Neural progenitor cell (in vitro differentiated cells): Measurements from ENCODE around the gene KISS1. TPM values are rescaled to one million over a fixed set of nuclear protein-coding genes. Genes with fewer than 3 reads are reported as not detected.

Source experiments
- DNase-seq: peaks from one replicate; pipeline ENCODE4 v3.0.0-alpha.2; 2016; ENCODE audit warnings: low spot score
- H2AFZ ChIP-seq: fragments of 200-600 bp; sonication (generic); replicated peaks from 2 replicates; pipeline ENCODE4 v1.6.1; 2016; ENCODE audit warnings: antibody characterized with exemption
- H3F3A ChIP-seq: fragments of 200-600 bp; sonication (generic); 2 replicates; pipeline ENCODE4 v1.6.1; 2016; ENCODE audit warnings: antibody characterized with exemption, low read depth
- H3K27ac ChIP-seq: fragments of 200-600 bp; sonication (generic); 2 replicates; pipeline ENCODE4 v1.5.1; 2016; ENCODE audit warnings: mild to moderate bottlenecking
- H3K27me3 ChIP-seq: fragments of 200-600 bp; sonication (generic); 2 replicates; pipeline ENCODE4 v1.6.1; 2016; ENCODE audit warnings: mild to moderate bottlenecking, moderate library complexity
- H3K36me3 ChIP-seq: fragments of 200-600 bp; sonication (generic); 2 replicates; pipeline ENCODE4 v1.5.1; 2016
- H3K4me1 ChIP-seq: fragments of 200-600 bp; sonication (generic); 2 replicates; pipeline ENCODE4 v1.6.1; 2016; ENCODE audit warnings: mixed run types
- H3K4me2 ChIP-seq: fragments of 200-600 bp; sonication (generic); 2 replicates; pipeline ENCODE4 v1.6.1; 2016
- H3K4me3 ChIP-seq: fragments of 200-600 bp; sonication (generic); 2 replicates; pipeline ENCODE4 v1.5.1; 2016
- H3K79me2 ChIP-seq: fragments of 200-600 bp; sonication (generic); 2 replicates; pipeline ENCODE4 v1.6.1; 2016; ENCODE audit warnings: low read depth
- H3K9ac ChIP-seq: fragments of 200-600 bp; sonication (generic); 2 replicates; pipeline ENCODE4 v1.6.1; 2016
- H3K9me3 ChIP-seq: fragments of 200-600 bp; sonication (generic); 2 replicates; pipeline ENCODE4 v1.5.1; 2016; ENCODE audit warnings: low read depth
- H4K20me1 ChIP-seq: fragments of 200-600 bp; sonication (generic); 2 replicates; pipeline ENCODE4 v1.6.1; 2016; ENCODE audit warnings: low read depth
- H3K27ac Mint-ChIP-seq: 3 replicates; pipeline ENCODE4 v1.8.0; 2021; ENCODE audit warnings: mixed read lengths
- H3K27me3 Mint-ChIP-seq: 2 replicates; pipeline ENCODE4 v1.8.0; 2022; ENCODE audit warnings: low read depth, mild to moderate bottlenecking, inconsistent platforms, moderate library complexity, mixed read lengths; ENCODE audit not compliant: insufficient read depth
- H3K36me3 Mint-ChIP-seq: 3 replicates; pipeline ENCODE4 v1.8.0; 2021; ENCODE audit warnings: mixed read lengths
- H3K4me1 Mint-ChIP-seq: 3 replicates; pipeline ENCODE4 v1.8.0; 2021; ENCODE audit warnings: mixed read lengths
- H3K4me3 Mint-ChIP-seq: 3 replicates; pipeline ENCODE4 v1.8.0; 2021; ENCODE audit warnings: mild to moderate bottlenecking, moderate library complexity, mixed read lengths
- H3K9me3 Mint-ChIP-seq: 3 replicates; pipeline ENCODE4 v1.8.0; 2020; ENCODE audit warnings: mixed read lengths
- CTCF ChIP-seq: fragments of 200-600 bp; sonication (generic); IDR thresholded peaks from 2 replicates; pipeline ENCODE4 v1.5.1; 2017; ENCODE audit warnings: antibody characterized with exemption, mild to moderate bottlenecking
- EZH2 ChIP-seq: fragments of 200-600 bp; sonication (generic); IDR thresholded peaks from 2 replicates; pipeline ENCODE4 v1.6.1; 2017; ENCODE audit warnings: antibody characterized with exemption, mild to moderate bottlenecking, moderate library complexity
- EZH2phosphoT487 ChIP-seq: fragments of 200-600 bp; sonication (generic); IDR thresholded peaks from 2 replicates; pipeline ENCODE4 v1.6.1; 2017; ENCODE audit warnings: antibody characterized with exemption
- total RNA-seq: library from RNA; depleted of rRNA; stranded (reverse); fragments of >200 nt; gene quantifications from 2 replicates; pipeline ENCODE4 v1.2.3, GENCODE V29; 2015; ENCODE audit warnings: low replicate concordance

Gene KISS1
- total RNA-seq, 1 donor from 2014 or later: not detected

GRCh38 chr1:204177133-204177532 lies 19.2 kb downstream of the KISS1 start:
- H3K4me3 ChIP-seq: no peak overlapping the region
- no peaks in the 10 kb centered on the region for H4K20me1 ChIP-seq
- no peaks in the 10 kb centered on the region for H3K36me3 Mint-ChIP-seq
- TF ChIP-seq EZH2 (no peak), EZH2phosphoT487 (no peak), CTCF (no peak)
- no peak overlapping the region for H3K27ac ChIP-seq
- no peak overlapping the region for H3K9ac ChIP-seq
- H3K4me2 ChIP-seq: no peak overlapping the region
- H3K9me3 ChIP-seq: no peaks in the 10 kb centered on the region
- no peaks in the 10 kb centered on the region for H3F3A ChIP-seq
- H3K27me3 Mint-ChIP-seq: peaks cover 7% of the 10 kb centered on the region
- DNase-seq: no peak
- no peaks in the 10 kb centered on the region for H3K9me3 Mint-ChIP-seq
- peaks cover 28% of the 10 kb centered on the region for H3K27me3 ChIP-seq
- no peaks in the 10 kb centered on the region for H3K4me1 Mint-ChIP-seq
- no peak overlapping the region for H3K4me3 Mint-ChIP-seq
- no peaks in the 10 kb centered on the region for H3K36me3 ChIP-seq
- no peak overlapping the region for H3K27ac Mint-ChIP-seq
- no peaks in the 10 kb centered on the region for H3K79me2 ChIP-seq
- H2AFZ ChIP-seq: no peak overlapping the region
- no peaks in the 10 kb centered on the region for H3K4me1 ChIP-seq

- Mint-ChIP-seq H3K27ac (no peak overlapping the region), H3K4me1 (no peaks in the 10 kb centered on the region), H3K27me3 (peaks cover 7% of the 10 kb centered on the region), H3K36me3 (no peaks in the 10 kb centered on the region), H3K4me3 (no peak overlapping the region), H3K9me3 (peaks cover 4% of the 10 kb centered on the region)
- TF ChIP-seq EZH2 (no peak), EZH2phosphoT487 (no peak), CTCF (no peak)
- no peak overlapping the region for H3K27ac ChIP-seq
- DNase-seq: no peak
- no peak overlapping the region for H3K4me3 ChIP-seq
- no peaks in the 10 kb centered on the region for H3K9me3 ChIP-seq
- H3K27me3 ChIP-seq: peaks cover 28% of the 10 kb centered on the region
- H3K4me2 ChIP-seq: no peak overlapping the region
- H4K20me1 ChIP-seq: no peaks in the 10 kb centered on the region
- H3K9ac ChIP-seq: no peak overlapping the region
- no peaks in the 10 kb centered on the region for H3K4me1 ChIP-seq
- H2AFZ ChIP-seq: no peak overlapping the region
- no peaks in the 10 kb centered on the region for H3K36me3 ChIP-seq
- H3F3A ChIP-seq: no peaks in the 10 kb centered on the region
- H3K79me2 ChIP-seq: no peaks in the 10 kb centered on the region
Measured at GRCh38 chr1:204176049-204176448, 20.2 kb downstream of the KISS1 start.

- Mint-ChIP-seq H3K27me3 (peaks cover 4% of the 10 kb centered on the region), H3K4me1 (no peaks in the 10 kb centered on the region), H3K36me3 (no peaks in the 10 kb centered on the region), H3K27ac (no peak overlapping the region), H3K9me3 (peaks cover 13% of the 10 kb centered on the region), H3K4me3 (no peak overlapping the region)
- no peaks in the 10 kb centered on the region for H4K20me1 ChIP-seq
- no peak overlapping the region for H3K9ac ChIP-seq
- no peaks in the 10 kb centered on the region for H3K36me3 ChIP-seq
- peaks cover under 1% of the 10 kb centered on the region for H3K9me3 ChIP-seq
- no peak overlapping the region for H2AFZ ChIP-seq
- no peaks in the 10 kb centered on the region for H3K4me1 ChIP-seq
- no peaks in the 10 kb centered on the region for H3F3A ChIP-seq
- DNase-seq: no peak
- H3K4me3 ChIP-seq: no peak overlapping the region
- TF ChIP-seq EZH2phosphoT487: no peak
- H3K79me2 ChIP-seq: no peaks in the 10 kb centered on the region
- H3K27me3 ChIP-seq: peaks cover 28% of the 10 kb centered on the region
- H3K27ac ChIP-seq: no peak overlapping the region
- no peak overlapping the region for H3K4me2 ChIP-seq
Measured at GRCh38 chr1:204174958-204175357, 21.3 kb downstream of the KISS1 start.

- TF ChIP-seq EZH2 (no peak), EZH2phosphoT487 (no peak), CTCF (no peak)
- peaks cover 11% of the 10 kb centered on the region for H3K9me3 ChIP-seq
- H3K27me3 ChIP-seq: peaks cover 28% of the 10 kb centered on the region
- Mint-ChIP-seq H3K4me1 (no peaks in the 10 kb centered on the region), H3K27ac (no peak overlapping the region), H3K27me3 (no peaks in the 10 kb centered on the region), H3K9me3 (peaks cover 24% of the 10 kb centered on the region), H3K36me3 (no peaks in the 10 kb centered on the region), H3K4me3 (no peak overlapping the region)
- H3K79me2 ChIP-seq: no peaks in the 10 kb centered on the region
- H3K4me1 ChIP-seq: no peaks in the 10 kb centered on the region
- no peak overlapping the region for H3K27ac ChIP-seq
- H4K20me1 ChIP-seq: no peaks in the 10 kb centered on the region
- no peaks in the 10 kb centered on the region for H3F3A ChIP-seq
- no peak overlapping the region for H3K4me3 ChIP-seq
- no peak overlapping the region for H2AFZ ChIP-seq
- H3K36me3 ChIP-seq: no peaks in the 10 kb centered on the region
- no peak overlapping the region for H3K4me2 ChIP-seq
- H3K9ac ChIP-seq: no peak overlapping the region
- no peak for DNase-seq
Measured at GRCh38 chr1:204172404-204173029, 23.8 kb downstream of the KISS1 start.
